Measurements from ENCODE around the gene COPS6.

The COPS6 gene

GRCh38 chr7:100079024-100079560, 9.7 kb upstream of the COPS6 start:
- DNase-seq (ENCODE audit: low read depth in 2 of 2), result no peak

- no peak for DNase-seq (ENCODE audit: low read depth in 2 of 2)
Measured at GRCh38 chr7:100080907-100081534, 7.7 kb upstream of the COPS6 start.

GRCh38 chr7:100081535-100082102, 7.2 kb upstream of the COPS6 start, which contains the start of gene ZNF3:
ZNF3 (minus strand) TSS chr7:100081723; CDS start chr7:100077357, 4,366 bp downstream.
- DNase-seq (ENCODE audit: low read depth in 2 of 2), result peak; percentile 99

GRCh38 chr7:100082978-100083377, 5.8 kb upstream of the COPS6 start:
- no peak for DNase-seq (ENCODE audit: low read depth in 2 of 2)

GRCh38 chr7:100085515-100085914, 3.3 kb upstream of the COPS6 start:
- DNase-seq (ENCODE audit: low read depth in 2 of 2), result no peak

GRCh38 chr7:100087055-100087750, 1.6 kb upstream of the COPS6 start:
- DNase-seq (ENCODE audit: low read depth in 2 of 2), result peak; percentile 99

GRCh38 chr7:100088095-100088620, 611 bp upstream of the COPS6 start:
- no peak for DNase-seq (ENCODE audit: low read depth in 2 of 2)

- DNase-seq (ENCODE audit: low read depth in 2 of 2), result no peak
Measured at GRCh38 chr7:100089458-100090196, 858 bp downstream of the COPS6 start.

GRCh38 chr7:100090527-100091410, 2.0 kb downstream of the COPS6 start:
- no peak for DNase-seq (ENCODE audit: low read depth in 2 of 2)

- no peak for DNase-seq (ENCODE audit: low read depth in 2 of 2)
Measured at GRCh38 chr7:100091411-100092181, 2.8 kb downstream of the COPS6 start.

GRCh38 chr7:100093054-100093453, 4.3 kb downstream of the COPS6 start:
- DNase-seq (ENCODE audit: low read depth in 2 of 2), result no peak

GRCh38 chr7:100093498-100093897, 4.7 kb downstream of the COPS6 start:
- no peak for DNase-seq (ENCODE audit: low read depth in 2 of 2)

- no peak for DNase-seq (ENCODE audit: low read depth in 2 of 2)
Measured at GRCh38 chr7:100093925-100094486, 5.2 kb downstream of the COPS6 start.

- no peak for DNase-seq (ENCODE audit: low read depth in 2 of 2)
Measured at GRCh38 chr7:100095289-100095688, 6.5 kb downstream of the COPS6 start.

- DNase-seq (ENCODE audit: low read depth in 2 of 2), result no peak
Measured at GRCh38 chr7:100095704-100096103, 6.9 kb downstream of the COPS6 start.

- no peak for DNase-seq (ENCODE audit: low read depth in 2 of 2)
Measured at GRCh38 chr7:100098913-100099312, 10.1 kb downstream of the COPS6 start.

GRCh38 chr7:100099452-100099851, 10.7 kb downstream of the COPS6 start:
- no peak for DNase-seq (ENCODE audit: low read depth in 2 of 2)

- peak; percentile 97 for DNase-seq (ENCODE audit: low read depth in 2 of 2)
Measured at GRCh38 chr7:100100420-100101015, 11.7 kb downstream of the COPS6 start.
